ENCODE measurements around the gene MRPL33. TPM values are rescaled to one million over a fixed set of nuclear protein-coding genes. Genes with fewer than 3 reads are reported as not detected.
"Not testable (repeated sequence)": the region's sequence is repeated elsewhere in the genome, so short reads cannot be mapped to it uniquely, and the experiment has no call there.

MRPL33 gene
- total RNA-seq, 1 donor from 2014 or later = 168 TPM

DNA sequence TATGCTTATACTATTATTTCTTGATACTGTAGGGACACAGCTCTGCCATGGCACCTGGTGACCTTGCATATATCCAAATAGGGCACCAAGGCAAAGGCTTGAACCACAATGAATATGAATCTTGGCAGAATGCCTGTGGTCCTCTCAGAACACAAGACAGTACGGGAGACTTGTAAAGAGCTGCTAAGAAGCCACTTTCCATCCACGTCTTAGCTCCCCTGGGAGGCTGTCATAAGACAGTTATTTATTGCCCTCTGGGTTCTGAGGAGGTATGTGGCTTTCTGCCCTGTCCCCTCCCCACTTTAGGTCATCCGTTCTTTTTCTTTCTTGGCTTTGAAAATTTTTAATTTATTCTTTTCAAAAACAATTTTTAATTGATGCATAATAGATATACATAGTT is 29.8 kb upstream of the MRPL33 start:
- DNase-seq = no peak

- DNase-seq = no peak
Measured at GRCh38 chr2:27742571-27742970, 28.9 kb upstream of the MRPL33 start.

- DNase-seq = not testable (repeated sequence)
Measured at GRCh38 chr2:27745494-27745893, 26.0 kb upstream of the MRPL33 start.

- no peak for DNase-seq
Measured at GRCh38 chr2:27746325-27746724, 25.2 kb upstream of the MRPL33 start.

GRCh38 chr2:27747827-27748352 is 23.6 kb upstream of the MRPL33 start:
- no peak for DNase-seq

DNA sequence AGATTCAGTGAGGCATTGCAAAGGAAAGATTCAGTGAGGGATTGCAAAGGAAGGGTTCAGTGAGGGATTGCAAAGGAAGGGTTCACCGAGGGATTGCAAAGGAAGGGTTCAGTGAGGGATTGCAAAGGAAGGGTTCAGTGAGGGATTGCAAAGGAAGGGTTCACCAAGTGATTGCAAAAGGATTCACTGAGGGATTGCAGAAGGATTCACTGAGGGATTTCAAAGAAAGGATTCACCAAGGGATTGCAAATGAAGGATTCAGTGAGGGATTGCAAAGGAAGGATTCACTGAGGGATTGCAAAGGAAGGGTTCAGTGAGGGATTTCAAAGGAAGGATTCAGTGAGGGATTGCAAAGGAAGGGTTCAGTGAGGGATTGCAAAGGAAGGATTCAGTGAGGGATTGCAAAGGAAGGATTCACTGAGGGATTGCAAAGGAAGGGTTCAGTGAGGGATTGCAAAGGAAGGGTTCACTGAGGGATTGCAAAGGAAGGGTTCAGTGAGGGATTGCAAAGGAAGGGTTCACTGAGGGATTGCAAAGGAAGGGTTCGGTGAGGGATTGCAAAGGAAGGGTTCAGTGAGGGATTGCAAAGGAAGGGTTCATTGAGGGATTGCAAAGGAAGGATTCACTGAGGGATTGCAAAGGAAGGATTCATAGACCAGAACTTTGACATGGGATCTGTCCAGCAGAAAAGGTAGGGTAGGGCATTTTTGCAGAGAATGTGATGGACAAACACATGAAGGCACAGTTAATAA is 22.5 kb upstream of the MRPL33 start:
- not testable (repeated sequence) for DNase-seq

DNA sequence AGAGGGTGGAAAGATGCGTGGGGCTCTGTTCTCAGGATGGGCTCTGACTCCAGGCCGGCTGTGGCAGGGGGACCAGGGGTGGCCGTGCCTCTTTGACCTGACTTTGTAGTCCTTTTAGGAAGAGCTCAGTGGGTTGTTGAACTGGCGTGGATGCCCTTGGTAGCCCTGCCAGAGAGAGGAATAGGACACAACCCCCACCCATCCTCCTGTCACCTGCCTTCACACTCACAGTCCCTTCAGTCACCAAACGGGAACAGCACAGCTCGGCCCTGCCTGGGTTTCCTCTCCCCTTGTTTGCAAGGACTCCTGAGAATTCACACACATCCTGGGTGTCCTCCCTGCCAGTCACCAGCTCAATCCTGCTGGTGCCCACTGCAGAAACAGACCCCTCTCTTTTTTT is 20.1 kb upstream of the MRPL33 start:
- DNase-seq = no peak

DNA sequence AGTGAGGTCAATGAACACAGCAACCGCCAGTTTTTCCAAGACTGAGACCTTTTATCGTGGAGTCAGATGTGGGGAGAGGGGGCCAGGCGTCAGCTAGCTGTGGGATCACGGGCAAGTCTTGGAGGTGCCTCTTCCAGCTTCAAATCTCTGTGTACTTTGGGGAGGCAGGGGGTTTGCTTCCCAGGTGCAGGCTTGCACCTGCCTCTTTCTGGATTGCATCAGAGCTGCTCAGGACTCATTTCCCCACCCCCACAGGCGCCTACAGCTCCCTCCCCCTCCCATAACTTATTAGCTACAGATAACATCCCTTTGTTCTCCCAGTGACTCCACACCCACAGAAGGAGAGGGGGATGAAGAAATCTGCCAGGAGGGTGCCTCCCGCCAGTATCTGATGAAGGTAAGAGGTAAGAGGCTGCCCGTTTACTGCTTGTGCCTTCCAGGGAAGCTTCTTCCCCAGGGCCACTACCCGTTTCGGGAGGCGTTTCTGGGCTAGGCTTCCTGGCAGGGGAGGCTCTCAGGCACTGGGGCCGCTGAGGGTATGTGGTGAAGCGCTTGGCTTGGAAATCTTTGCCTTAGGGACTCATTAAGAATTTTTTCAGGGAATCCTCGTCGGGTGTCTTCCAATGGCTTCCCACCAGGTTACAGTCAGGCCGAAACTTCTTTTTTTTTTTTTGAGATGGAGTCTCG is 18.8 kb upstream of the MRPL33 start:
- no peak for DNase-seq

DNA sequence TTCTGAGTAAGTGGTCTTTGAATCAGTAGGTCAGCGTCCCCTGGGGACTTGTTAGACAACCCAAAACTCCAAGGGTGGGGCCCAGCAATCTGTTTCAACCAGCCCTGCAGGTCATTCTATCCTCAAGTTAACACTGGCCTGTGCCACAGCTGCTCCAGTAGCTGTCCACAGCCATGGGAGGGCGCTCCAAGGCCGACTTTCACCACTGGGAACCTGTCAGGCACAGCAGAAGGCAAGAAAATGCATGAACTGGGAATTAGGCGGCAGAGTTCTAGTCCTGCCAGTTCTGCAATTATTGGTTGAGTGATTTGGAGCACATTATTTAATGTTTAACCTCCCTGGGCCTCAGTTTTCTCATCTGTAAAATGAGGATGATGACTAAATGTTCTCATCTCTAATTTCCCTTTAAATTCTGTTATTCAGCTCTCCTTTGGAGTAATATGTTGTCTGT is 17.4 kb upstream of the MRPL33 start:
- peak; percentile 70 for DNase-seq

DNA sequence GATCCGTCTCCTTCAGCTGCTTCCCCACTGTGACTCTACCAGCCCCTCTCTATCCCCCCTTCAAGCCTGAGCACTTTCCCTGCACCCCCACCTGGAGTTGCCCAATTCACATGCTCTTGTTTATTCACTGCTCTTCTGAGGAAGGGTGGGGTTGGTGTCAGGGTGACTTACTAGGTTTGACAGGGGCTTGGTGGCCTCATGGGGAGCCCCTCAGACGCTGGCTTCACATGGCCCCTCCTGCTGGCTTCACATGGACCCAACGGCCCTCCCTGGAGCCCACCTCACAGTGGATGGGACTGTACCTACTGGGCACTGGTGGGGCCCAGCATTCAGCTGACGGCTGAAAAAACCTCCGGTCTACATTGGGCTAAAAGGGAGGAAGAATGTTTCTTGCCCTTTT is 16.7 kb upstream of the MRPL33 start:
- no peak for DNase-seq

GRCh38 chr2:27756091-27756490 is 15.4 kb upstream of the MRPL33 start:
- DNase-seq = peak; percentile 25

DNA sequence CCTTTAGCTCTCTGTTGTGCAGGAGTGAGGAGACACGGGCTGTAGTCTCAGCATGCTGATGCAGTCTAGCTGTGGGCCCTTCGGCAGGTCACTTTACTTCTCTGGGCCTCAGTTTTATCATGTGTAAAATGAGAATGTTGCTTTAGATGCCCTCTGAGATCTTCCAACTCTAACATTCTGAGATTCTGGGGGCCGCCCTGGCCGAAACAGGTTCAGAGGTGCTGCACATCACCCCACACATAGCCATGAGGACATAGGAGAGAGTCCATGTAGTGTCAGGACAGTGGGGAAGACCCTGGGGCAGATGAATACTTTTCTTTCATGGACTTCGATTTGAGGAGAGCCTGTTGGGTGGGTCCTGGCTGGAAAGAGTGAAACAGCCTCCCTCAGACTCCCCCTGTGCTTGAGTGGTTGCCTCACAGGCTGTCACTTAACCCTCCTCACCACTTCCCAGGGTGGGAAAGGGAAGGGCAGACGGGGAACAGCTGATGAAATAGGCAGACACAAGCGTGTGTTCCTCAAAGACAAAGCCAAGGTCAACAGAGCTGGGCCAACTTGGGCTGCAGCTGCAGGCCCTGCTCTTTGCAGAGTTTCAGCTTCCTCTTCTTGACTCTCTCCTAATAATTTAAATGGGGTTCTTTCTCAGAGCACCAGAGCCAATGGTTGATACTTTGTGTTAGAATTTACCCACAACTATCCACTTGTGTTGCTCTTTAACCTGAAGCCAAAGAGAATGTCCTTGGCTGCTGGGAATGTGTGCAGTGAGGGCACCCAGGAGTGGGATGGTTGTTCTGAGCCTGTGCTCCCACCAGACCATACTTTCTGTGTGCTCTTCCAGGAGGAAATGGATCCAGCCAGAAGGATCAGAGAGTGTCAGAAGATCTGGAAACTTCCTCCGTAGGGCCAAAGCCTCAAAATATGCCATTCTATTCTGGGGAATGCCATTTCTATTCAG is 14.7 kb upstream of the MRPL33 start:
- peak; percentile 51 for DNase-seq

GRCh38 chr2:27762951-27763906 is 8.3 kb upstream of the MRPL33 start:
- DNase-seq = no peak

DNA sequence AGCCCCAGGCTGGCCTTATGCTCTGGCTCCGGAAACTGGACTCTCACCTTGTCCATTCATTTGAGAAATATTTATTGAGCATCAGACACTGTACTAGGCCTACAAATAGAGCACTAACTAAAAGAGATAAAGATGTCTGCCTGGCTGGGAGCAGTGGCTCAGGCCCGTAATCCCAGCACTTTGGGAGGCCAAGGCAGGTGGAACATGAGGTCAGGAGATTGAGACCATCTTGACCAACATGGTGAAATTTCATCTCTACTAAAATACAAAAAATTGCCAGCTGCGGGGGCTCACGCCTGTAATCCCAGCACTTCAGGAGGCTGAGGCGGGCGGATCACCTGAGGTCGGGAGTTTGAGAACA is 7.6 kb upstream of the MRPL33 start:
- no peak for DNase-seq

GRCh38 chr2:27764526-27764925 is 7.0 kb upstream of the MRPL33 start:
- not testable (repeated sequence) for DNase-seq

- DNase-seq = peak; percentile 79
Measured at GRCh38 chr2:27765621-27766286, 5.8 kb upstream of the MRPL33 start.

- DNase-seq = no peak
Measured at GRCh38 chr2:27766287-27766661, 5.2 kb upstream of the MRPL33 start.

DNA sequence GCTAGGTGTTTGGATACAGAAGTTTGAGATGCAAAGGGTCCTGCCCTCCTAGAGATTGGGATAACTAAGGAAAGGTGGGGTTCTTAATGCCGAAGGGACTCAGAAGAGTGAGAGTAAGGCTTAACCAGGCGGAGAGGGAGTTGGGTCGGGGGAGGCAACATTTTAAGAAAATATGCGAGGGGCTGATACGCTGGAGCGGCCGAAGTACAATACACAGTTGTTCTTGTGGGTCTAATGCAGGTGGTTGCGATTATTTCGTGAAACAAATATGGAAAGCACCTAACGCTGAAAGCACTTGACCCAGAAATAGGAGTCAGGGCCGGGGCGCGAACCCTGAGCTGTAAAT is 344 bp upstream of the MRPL33 start:
- DNase-seq = no peak

GRCh38 chr2:27772804-27773203 is 1.3 kb downstream of the MRPL33 start:
- no peak for DNase-seq

GRCh38 chr2:27773959-27774358 is 2.4 kb downstream of the MRPL33 start:
- no peak for DNase-seq

GRCh38 chr2:27776097-27776496 is 4.6 kb downstream of the MRPL33 start:
- no peak for DNase-seq

Measured in tongue (tissue), 2 donors.